OCI-LY1 (cell line): Measurements from ENCODE around the gene IRF2BP1.
A peak's percentile ranks its signal among the peaks of the same experiment; 100 is the strongest.

Source experiments
- H2AFZ ChIP-seq: fragments of 200-600 bp; sonication (generic), shearing (Covaris generic); 2 replicates; pipeline ENCODE4 v1.6.0; 2014; ENCODE audit warnings: antibody characterized with exemption, mild to moderate bottlenecking, low read length
- H3F3A ChIP-seq: fragments of 200-600 bp; sonication (generic), shearing (Covaris generic); 2 replicates; pipeline ENCODE4 v1.6.0; 2014; ENCODE audit warnings: mild to moderate bottlenecking, antibody characterized with exemption, low read length, moderate library complexity; ENCODE audit not compliant: insufficient read depth
- H3K27ac ChIP-seq: fragments of 200-600 bp; sonication (generic); 2 replicates; pipeline ENCODE4 v1.5.1; 2014; ENCODE audit warnings: low read length, mixed run types, mild to moderate bottlenecking, low read depth; ENCODE audit not compliant: poor library complexity, severe bottlenecking
- H3K27me3 ChIP-seq: fragments of 200-600 bp; sonication (generic); 2 replicates; pipeline ENCODE4 v1.6.0; 2014; ENCODE audit warnings: antibody characterized with exemption, mild to moderate bottlenecking, low read length, moderate library complexity; ENCODE audit not compliant: insufficient read depth
- H3K36me3 ChIP-seq: fragments of 200-600 bp; sonication (generic); 2 replicates; pipeline ENCODE4 v1.6.1; 2014; ENCODE audit warnings: mild to moderate bottlenecking, antibody characterized with exemption, low read length, moderate library complexity, mixed read lengths; ENCODE audit not compliant: insufficient read depth
- H3K4me1 ChIP-seq: fragments of 200-600 bp; sonication (generic); 2 replicates; pipeline ENCODE4 v1.5.1; 2014; ENCODE audit warnings: mild to moderate bottlenecking, low read length, moderate library complexity; ENCODE audit not compliant: insufficient read depth, severe bottlenecking
- H3K4me2 ChIP-seq: fragments of 200-600 bp; sonication (generic), shearing (Covaris generic); 2 replicates; pipeline ENCODE4 v1.6.1; 2014; ENCODE audit warnings: low read length
- H3K4me3 ChIP-seq: fragments of 200-600 bp; sonication (generic); 2 replicates; pipeline ENCODE4 v1.5.1; 2014; ENCODE audit warnings: low read length, low read depth, mild to moderate bottlenecking, mixed read lengths; ENCODE audit not compliant: poor library complexity, severe bottlenecking
- H3K79me2 ChIP-seq: fragments of 200-600 bp; shearing (Covaris generic); 2 replicates; pipeline ENCODE4 v1.6.1; 2016; ENCODE audit warnings: mixed run types, low read length, mixed read lengths; ENCODE audit not compliant: insufficient read depth
- H3K9ac ChIP-seq: fragments of 200-600 bp; sonication (generic), shearing (Covaris generic); 2 replicates; pipeline ENCODE4 v1.6.1; 2014; ENCODE audit warnings: mild to moderate bottlenecking, low read length, mixed read lengths
- H3K9me2 ChIP-seq: fragments of 200-600 bp; sonication (generic), shearing (Covaris generic); 2 replicates; pipeline ENCODE4 v1.6.1; 2014; ENCODE audit warnings: low read depth, mild to moderate bottlenecking, low read length, mixed read lengths
- H3K9me3 ChIP-seq: fragments of 200-600 bp; shearing (Covaris generic); 2 replicates; pipeline ENCODE4 v1.6.1; 2014; ENCODE audit warnings: low read length, mixed read lengths
- H4K20me1 ChIP-seq: fragments of 200-600 bp; sonication (generic), shearing (Covaris generic); 2 replicates; pipeline ENCODE4 v1.6.0; 2016; ENCODE audit warnings: mild to moderate bottlenecking, low read length; ENCODE audit not compliant: insufficient read depth
- EZH2 ChIP-seq: fragments of 200-600 bp; sonication (generic), shearing (Covaris generic); IDR thresholded peaks from 2 replicates; pipeline ENCODE4 v1.8.0; 2017; ENCODE audit warnings: borderline replicate concordance, mixed run types, mild to moderate bottlenecking, antibody characterized with exemption, low read length, moderate library complexity, mixed read lengths
- TF ChIP-seq, protein P1 (sequence below): fragments of 200-600 bp; sonication (generic), shearing (Covaris generic); IDR thresholded peaks from 2 replicates; pipeline ENCODE4 v1.5.1; 2017; ENCODE audit warnings: mild to moderate bottlenecking, antibody characterized with exemption, low read length, moderate library complexity, mixed read lengths

IRF2BP1 gene

DNA sequence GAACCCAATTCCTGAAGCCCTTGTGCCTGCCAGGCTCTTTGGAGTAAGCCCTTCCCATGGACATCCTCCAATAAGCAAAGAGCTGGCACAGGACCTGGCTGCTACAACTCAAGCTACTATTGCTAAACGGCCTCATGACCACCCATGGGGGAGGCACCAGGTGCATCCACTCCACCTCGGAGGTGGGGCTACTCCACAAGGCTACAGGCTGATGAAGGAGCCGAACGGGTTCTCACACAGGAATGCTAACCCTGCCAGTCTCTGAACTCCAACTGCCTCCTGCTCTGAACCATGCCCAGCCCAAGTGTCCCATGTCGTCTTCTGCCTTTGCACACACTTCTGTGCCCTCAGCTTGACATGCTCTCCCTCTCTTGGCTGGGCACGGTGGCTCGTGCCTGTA is 33.0 kb downstream of the IRF2BP1 start:
- peaks cover 72% of the 10 kb centered on the region for H3K36me3 ChIP-seq

DNA sequence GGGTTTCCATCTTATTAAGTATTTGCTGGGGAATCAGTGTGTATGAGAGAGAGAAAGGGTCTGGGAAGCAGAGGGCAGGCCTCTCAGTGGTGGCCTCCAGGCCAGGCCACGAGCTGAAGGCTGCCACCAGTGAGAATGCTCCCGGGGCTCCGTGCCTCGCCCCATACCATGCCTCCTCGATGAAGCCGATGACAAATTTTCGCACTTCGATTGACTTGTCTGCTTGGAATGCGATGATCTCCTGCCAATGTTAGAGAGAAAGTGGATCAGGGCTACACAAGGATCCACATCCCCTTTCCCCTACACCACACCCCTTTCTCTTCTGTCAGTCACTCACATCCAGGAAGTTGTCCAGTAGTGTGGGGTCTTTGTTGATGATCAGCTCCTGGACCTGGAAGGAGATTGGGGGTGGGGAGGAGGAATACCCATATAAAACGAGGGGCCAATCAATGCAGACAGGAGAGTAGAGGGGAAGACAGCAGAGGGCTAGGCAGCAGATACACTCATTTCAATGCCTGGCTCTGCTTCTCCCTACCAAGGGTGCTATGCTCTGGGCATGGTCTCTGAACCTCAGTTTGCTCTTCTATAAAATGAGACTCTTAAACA is 33.7 kb downstream of the IRF2BP1 start:
- no peaks in the 10 kb centered on the region for H3K9me3 ChIP-seq
- no peaks in the 10 kb centered on the region for H3F3A ChIP-seq
- no peak overlapping the region for H2AFZ ChIP-seq
- TF ChIP-seq, protein P1, sequence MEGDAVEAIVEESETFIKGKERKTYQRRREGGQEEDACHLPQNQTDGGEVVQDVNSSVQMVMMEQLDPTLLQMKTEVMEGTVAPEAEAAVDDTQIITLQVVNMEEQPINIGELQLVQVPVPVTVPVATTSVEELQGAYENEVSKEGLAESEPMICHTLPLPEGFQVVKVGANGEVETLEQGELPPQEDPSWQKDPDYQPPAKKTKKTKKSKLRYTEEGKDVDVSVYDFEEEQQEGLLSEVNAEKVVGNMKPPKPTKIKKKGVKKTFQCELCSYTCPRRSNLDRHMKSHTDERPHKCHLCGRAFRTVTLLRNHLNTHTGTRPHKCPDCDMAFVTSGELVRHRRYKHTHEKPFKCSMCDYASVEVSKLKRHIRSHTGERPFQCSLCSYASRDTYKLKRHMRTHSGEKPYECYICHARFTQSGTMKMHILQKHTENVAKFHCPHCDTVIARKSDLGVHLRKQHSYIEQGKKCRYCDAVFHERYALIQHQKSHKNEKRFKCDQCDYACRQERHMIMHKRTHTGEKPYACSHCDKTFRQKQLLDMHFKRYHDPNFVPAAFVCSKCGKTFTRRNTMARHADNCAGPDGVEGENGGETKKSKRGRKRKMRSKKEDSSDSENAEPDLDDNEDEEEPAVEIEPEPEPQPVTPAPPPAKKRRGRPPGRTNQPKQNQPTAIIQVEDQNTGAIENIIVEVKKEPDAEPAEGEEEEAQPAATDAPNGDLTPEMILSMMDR, result no peak
- TF ChIP-seq EZH2, result no peak
- no peaks in the 10 kb centered on the region for H4K20me1 ChIP-seq
- no peaks in the 10 kb centered on the region for H3K79me2 ChIP-seq
- H3K36me3 ChIP-seq, result peaks cover 79% of the 10 kb centered on the region
- H3K9ac ChIP-seq, result no peak overlapping the region
- H3K4me2 ChIP-seq, result no peak overlapping the region
- no peaks in the 10 kb centered on the region for H3K27me3 ChIP-seq
- no peaks in the 10 kb centered on the region for H3K9me2 ChIP-seq
- no peak overlapping the region for H3K27ac ChIP-seq
- no peak overlapping the region for H3K4me3 ChIP-seq
- no peaks in the 10 kb centered on the region for H3K4me1 ChIP-seq

More for the DNA sequence above, 33.0 kb downstream of the IRF2BP1 start:
- no peaks in the 10 kb centered on the region for H3K4me1 ChIP-seq
- H3K27me3 ChIP-seq, result no peaks in the 10 kb centered on the region
- no peak for TF ChIP-seq EZH2
- TF ChIP-seq, protein P1, result no peak
- no peaks in the 10 kb centered on the region for H3K9me3 ChIP-seq
- no peak overlapping the region for H3K4me3 ChIP-seq
- no peak overlapping the region for H3K9ac ChIP-seq
- no peak overlapping the region for H3K4me2 ChIP-seq
- H2AFZ ChIP-seq, result no peak overlapping the region
- no peaks in the 10 kb centered on the region for H3K9me2 ChIP-seq
- no peaks in the 10 kb centered on the region for H3F3A ChIP-seq
- H4K20me1 ChIP-seq, result no peaks in the 10 kb centered on the region
- H3K79me2 ChIP-seq, result no peaks in the 10 kb centered on the region
- H3K27ac ChIP-seq, result no peak overlapping the region

DNA sequence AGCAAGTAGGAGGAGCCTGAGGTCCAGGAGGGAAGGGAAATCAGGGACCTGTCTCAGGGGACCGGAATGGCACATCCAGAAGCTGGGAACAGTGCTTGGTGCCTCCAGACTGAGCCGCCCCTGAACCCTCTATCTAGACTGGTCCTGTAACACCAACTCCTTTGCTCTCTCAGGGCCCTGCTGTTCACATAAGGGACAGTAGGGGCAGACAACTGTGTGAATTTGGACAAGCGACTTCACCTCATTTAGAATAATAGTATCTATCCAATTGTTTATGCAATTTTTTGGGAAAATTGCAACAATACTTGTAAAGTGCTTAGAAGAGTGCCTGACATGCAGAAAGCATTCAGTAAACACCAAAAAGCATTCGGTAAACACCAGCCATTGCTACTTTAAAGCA is 37.0 kb downstream of the IRF2BP1 start:
- Histone ChIP-seq H3K36me3 (peaks cover 96% of the 10 kb centered on the region), H3K27ac (no peak overlapping the region), H2AFZ (no peak overlapping the region), H3K9me2 (no peaks in the 10 kb centered on the region), H3K9ac (no peak overlapping the region), H3K4me3 (no peak overlapping the region), H3K4me1 (no peaks in the 10 kb centered on the region), H3K79me2 (no peaks in the 10 kb centered on the region), H3K9me3 (no peaks in the 10 kb centered on the region), H4K20me1 (no peaks in the 10 kb centered on the region), H3K4me2 (no peak overlapping the region), H3F3A (no peaks in the 10 kb centered on the region), H3K27me3 (no peaks in the 10 kb centered on the region)
- no peak for TF ChIP-seq EZH2
- TF ChIP-seq, protein P1, result peak; percentile 37
